A549 (cell line): Measurements from ENCODE around the gene EXOC6. TPM values are rescaled to one million over a fixed set of nuclear protein-coding genes. Genes with fewer than 3 reads are reported as not detected.

ENCODE experiments used
- ATAC-seq, 2 experiments: fragments of 200-7000 bp in 1 of 2; fragments of >200 bp in 1 of 2; cut with Nextera tagmentation in 1 of 2; cut with Tn5 transposase in 1 of 2; 3 replicates each; pipeline versions ENCODE4 v1.8.0 to v1.9.1; 2018 to 2020; ENCODE audit warnings: mild to moderate bottlenecking in 1 of 2, moderate library complexity in 1 of 2
- CTCF ChIA-PET: fragments of 300-600 bp; sonication (Branson Sonifier 250); formaldehyde crosslinking; extraction: SDS; loops from one replicate; lab custom pipeline; 2021; ENCODE audit warnings: antibody characterized with exemption, inconsistent platforms; lab: Yijun Ruan, JAX
- POLR2A ChIA-PET: fragments of 350-600 bp; formaldehyde crosslinking; extraction: SDS; loops from one replicate; lab custom pipeline; 2021; ENCODE audit warnings: antibody characterized with exemption, inconsistent platforms; lab: Yijun Ruan, JAX
- DNase-seq, 2 experiments: peaks; one replicate each; pipeline versions ENCODE4 v3.0.0 to v3.0.0-alpha.2; 2011 to 2016; ENCODE audit warnings: low read depth in 1 of 2, low spot score in 1 of 2
- FAIRE-seq: peaks from 2 replicates; lab custom pipeline; 2011; peaks lifted over from hg19 to GRCh38; lab: Jason Lieb, UNC
- H3K27ac ChIP-seq, 2 experiments: fragments of >200 bp; sonication (Bioruptor Twin); formaldehyde crosslinking; 3 replicates each; pipeline ENCODE4 v1.5.1; 2016 to 2017
- H3K4me1 ChIP-seq: fragments of >200 bp; sonication (Bioruptor Twin); formaldehyde crosslinking; 3 replicates; pipeline ENCODE4 v1.6.1; 2016
- H3K4me2 ChIP-seq: fragments of >200 bp; sonication (Bioruptor Twin); formaldehyde crosslinking; 3 replicates; pipeline ENCODE4 v1.6.1; 2016
- H3K4me3 ChIP-seq: fragments of >200 bp; sonication (Bioruptor Twin); formaldehyde crosslinking; 3 replicates; pipeline ENCODE4 v1.5.1; 2016
- H3K9me3 ChIP-seq: fragments of >200 bp; sonication (Bioruptor Twin); formaldehyde crosslinking; 3 replicates; pipeline ENCODE4 v1.6.1; 2016
- CBX2 ChIP-seq: fragments of 200-600 bp; sonication (generic); IDR thresholded peaks from 2 replicates; pipeline ENCODE4 v1.6.1; 2016; ENCODE audit warnings: low read depth, mild to moderate bottlenecking, borderline replicate concordance
- CHD2 ChIP-seq: fragments of 150-350 bp; IDR thresholded peaks from 2 replicates; pipeline ENCODE4 v1.6.1; 2014; ENCODE audit warnings: low read length; ENCODE audit not compliant: partially characterized antibody
- EHF ChIP-seq: fragments of 250-450 bp; sonication (Bioruptor Pico); IDR thresholded peaks from 2 replicates; pipeline ENCODE4 v1.5.0; 2020; ENCODE audit warnings: mild to moderate bottlenecking
- EHMT2 ChIP-seq: fragments of 200-600 bp; sonication (generic); IDR thresholded peaks from 2 replicates; pipeline ENCODE4 v1.6.1; 2016; ENCODE audit warnings: antibody characterized with exemption, low read depth, mild to moderate bottlenecking, moderate library complexity
- ESRRA ChIP-seq: fragments of 150-350 bp; IDR thresholded peaks from 2 replicates; pipeline ENCODE4 v1.6.1; 2014; ENCODE audit warnings: mild to moderate bottlenecking, low read length, borderline replicate concordance
- FOXS1 ChIP-seq: fragments of 250-450 bp; sonication (Bioruptor Pico); IDR thresholded peaks from 2 replicates; pipeline ENCODE4 v1.5.0; 2020; ENCODE audit warnings: mild to moderate bottlenecking, moderate library complexity
- HEYL ChIP-seq: fragments of 250-450 bp; sonication (Bioruptor Pico); IDR thresholded peaks from 2 replicates; pipeline ENCODE4 v1.8.0; 2021; ENCODE audit warnings: mild to moderate bottlenecking, moderate library complexity
- JUNB ChIP-seq: fragments of >200 bp; sonication (Bioruptor Twin); formaldehyde crosslinking; IDR thresholded peaks from 2 replicates; pipeline ENCODE4 v1.6.1; 2016
- KDM5A ChIP-seq: fragments of 200-600 bp; sonication (generic); IDR thresholded peaks from 2 replicates; pipeline ENCODE4 v1.6.1; 2016; ENCODE audit warnings: antibody characterized with exemption, mild to moderate bottlenecking
- POLR2A ChIP-seq: IDR thresholded peaks from 2 replicates; pipeline ENCODE4 v1.6.1; 2012; ENCODE audit warnings: mild to moderate bottlenecking, low read length
- RARB ChIP-seq: fragments of 250-450 bp; sonication (Bioruptor Pico); IDR thresholded peaks from 2 replicates; pipeline ENCODE4 v1.8.0; 2021; ENCODE audit warnings: mild to moderate bottlenecking, moderate library complexity
- RFX5 ChIP-seq: fragments of 450-650 bp; IDR thresholded peaks from 2 replicates; pipeline ENCODE4 v1.7.1; 2014; ENCODE audit warnings: antibody characterized with exemption, mild to moderate bottlenecking, moderate library complexity
- RNF2 ChIP-seq: fragments of 200-600 bp; sonication (generic); IDR thresholded peaks from 2 replicates; pipeline ENCODE4 v1.6.1; 2016; ENCODE audit warnings: low read depth, mild to moderate bottlenecking, antibody characterized with exemption, moderate library complexity, borderline replicate concordance
- SMC3 ChIP-seq: fragments of >200 bp; sonication (Bioruptor Twin); formaldehyde crosslinking; IDR thresholded peaks from 3 replicates; pipeline ENCODE4 v1.6.1; 2018; ENCODE audit warnings: inconsistent platforms
- TFCP2L1 ChIP-seq: fragments of 250-450 bp; sonication (Bioruptor Pico); IDR thresholded peaks from 2 replicates; pipeline ENCODE4 v1.5.0; 2021; ENCODE audit warnings: mild to moderate bottlenecking
- ZFP36 ChIP-seq: fragments of 450-650 bp; IDR thresholded peaks from 2 replicates; pipeline ENCODE4 v1.6.1; 2014; ENCODE audit warnings: borderline replicate concordance; ENCODE audit not compliant: partially characterized antibody
- WGBS: methylation state at CpG from one replicate; pipeline ENCODE4 v1.1.6; 2017; ENCODE audit errors: missing lambda C conversion rate; 5-methylcytosine and 5-hydroxymethylcytosine counted together
- polyA plus RNA-seq, 4 experiments: library from polyadenylated mRNA; depleted of rRNA in 3 of 4; stranded (reverse); fragments of >200 nt; fragmentation: RNase III in 1 of 4; extraction: RNeasy Plus Mini Kit Qiagen cat#74134 plus additional on column Dnase treatment in 1 of 4; gene quantifications; 2 replicates in 3 of 4; 3 replicates in 1 of 4; pipeline ENCODE4 v1.2.3, GENCODE V29; 2011 to 2017
- TF ChIP-seq, protein P1 (sequence below): fragments of 150-350 bp; IDR thresholded peaks from 2 replicates; pipeline ENCODE4 v1.6.1; 2014; ENCODE audit warnings: low read depth, mild to moderate bottlenecking, low read length
- TF ChIP-seq, protein P2 (sequence below): fragments of >200 bp; sonication (Bioruptor Twin); formaldehyde crosslinking; IDR thresholded peaks from 3 replicates; pipeline ENCODE4 v1.5.1; 2016
- TF ChIP-seq, protein P3 (sequence below): IDR thresholded peaks from 2 replicates; pipeline ENCODE4 v1.6.1; 2012; ENCODE audit warnings: low read depth, borderline replicate concordance
- TF ChIP-seq, protein P4 (sequence below): fragments of >200 bp; sonication (Bioruptor Twin); formaldehyde crosslinking; IDR thresholded peaks from 2 replicates; pipeline ENCODE4 v1.6.1; 2016

The EXOC6 gene
- polyA plus RNA-seq, 2 of the 4 experiments (the other 2 are of a cell fraction), result 16.8 to 48.5 TPM

DNA sequence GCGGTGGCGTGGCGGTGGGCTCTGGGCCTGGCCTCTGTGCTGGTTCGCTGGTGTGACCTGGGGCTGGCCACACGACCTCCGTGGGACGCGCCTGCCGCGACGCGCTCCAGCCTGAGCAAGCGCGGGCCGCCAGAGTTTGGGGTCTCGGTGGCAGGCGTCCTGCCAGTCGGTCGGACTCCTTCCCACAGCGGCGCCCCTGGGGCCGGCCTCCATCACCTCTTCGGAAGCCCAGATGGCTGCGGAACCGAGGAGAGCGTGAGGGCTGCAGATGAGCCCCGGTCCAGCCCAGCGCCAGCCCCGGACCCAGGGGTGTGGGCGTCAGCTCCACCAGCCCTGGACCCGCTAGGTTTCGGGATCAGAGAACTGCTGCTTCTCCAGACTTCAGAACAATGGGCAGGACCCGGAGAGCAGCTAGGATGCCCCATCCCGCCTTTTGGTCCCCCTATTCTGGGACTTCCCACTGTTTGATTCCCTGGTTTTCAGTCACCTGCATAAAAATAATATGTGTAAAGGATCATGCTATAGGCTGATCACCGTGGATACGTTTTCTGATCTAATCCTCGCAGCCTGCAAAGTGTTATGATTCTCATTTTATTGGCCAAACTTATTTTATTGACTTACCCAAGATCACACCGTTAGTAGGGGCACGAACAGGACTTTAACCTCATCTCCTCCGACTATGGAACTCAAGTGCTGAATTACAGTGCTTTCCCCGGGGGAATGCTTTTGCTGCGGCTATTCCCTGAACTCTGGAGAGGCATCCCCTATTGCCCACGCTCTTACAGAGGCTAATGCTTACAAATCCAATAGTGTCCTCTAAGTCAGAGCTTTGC, 215.0 kb downstream of the EXOC6 start (continued):
- TF ChIP-seq KDM5A, result no peak
- no peak for TF ChIP-seq FOXS1 (CRISPR knock-in tag)

DNA sequence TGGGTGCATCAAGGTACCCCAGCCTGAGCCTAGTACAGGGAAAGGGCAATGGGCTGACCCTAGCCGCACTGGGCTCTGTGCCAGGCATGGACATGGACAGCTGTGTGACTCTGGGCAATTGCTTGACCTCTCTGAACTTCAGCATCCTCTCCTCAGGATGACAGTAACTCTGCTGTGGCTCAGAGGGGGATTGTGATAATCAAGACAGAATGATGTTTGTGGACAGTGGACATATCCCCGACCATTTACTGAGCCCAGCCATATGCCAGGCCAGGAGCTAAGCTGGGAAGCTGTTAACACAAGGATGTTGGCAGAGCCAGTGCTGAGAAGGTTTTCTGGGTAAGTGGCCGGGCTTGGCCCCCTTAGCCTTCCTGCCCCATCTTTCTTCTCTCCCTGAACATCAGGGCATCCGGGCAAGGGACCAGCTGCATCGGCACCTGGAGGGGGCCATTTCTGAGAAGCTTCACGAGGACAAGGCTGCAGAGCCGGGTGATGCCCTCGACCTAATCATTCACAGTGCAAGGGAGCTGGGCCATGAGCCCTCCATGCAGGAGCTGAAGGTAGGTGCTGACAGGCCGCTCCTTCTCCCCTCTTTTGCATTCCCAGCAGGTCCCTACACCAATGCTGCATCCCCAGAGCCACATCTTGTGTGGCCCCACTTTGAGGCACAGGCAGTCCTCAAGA, 215.8 kb downstream of the EXOC6 start:
- ATAC-seq, result no peak
- no peak for DNase-seq
- CTCF ChIA-PET, result interaction anchor here (0.8 to 3.5 kb wide), 8 partner anchors 9 to 448 kb away, joined by 3 to 17 read pairs (median 4); partner anchors contain the start of gene CYP26A1
- H3K9me3 ChIP-seq, result no peaks in the 10 kb centered on the region
- TF ChIP-seq ZFP36, result peak; percentile 36
- TF ChIP-seq, protein P1, sequence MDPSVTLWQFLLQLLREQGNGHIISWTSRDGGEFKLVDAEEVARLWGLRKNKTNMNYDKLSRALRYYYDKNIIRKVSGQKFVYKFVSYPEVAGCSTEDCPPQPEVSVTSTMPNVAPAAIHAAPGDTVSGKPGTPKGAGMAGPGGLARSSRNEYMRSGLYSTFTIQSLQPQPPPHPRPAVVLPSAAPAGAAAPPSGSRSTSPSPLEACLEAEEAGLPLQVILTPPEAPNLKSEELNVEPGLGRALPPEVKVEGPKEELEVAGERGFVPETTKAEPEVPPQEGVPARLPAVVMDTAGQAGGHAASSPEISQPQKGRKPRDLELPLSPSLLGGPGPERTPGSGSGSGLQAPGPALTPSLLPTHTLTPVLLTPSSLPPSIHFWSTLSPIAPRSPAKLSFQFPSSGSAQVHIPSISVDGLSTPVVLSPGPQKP, result no peak
- TF ChIP-seq, all 56 proteins: peak for 1
- no peak overlapping the region for H3K27ac ChIP-seq
- FAIRE-seq, result no peak
- H3K4me2 ChIP-seq, result no peak overlapping the region
- no peaks in the 10 kb centered on the region for H3K4me1 ChIP-seq
- POLR2A ChIA-PET, result no interaction called here
- WGBS, result 85% methylated on average over 3 of the region's 9 CpGs
- H3K4me3 ChIP-seq, result no peak overlapping the region

DNA sequence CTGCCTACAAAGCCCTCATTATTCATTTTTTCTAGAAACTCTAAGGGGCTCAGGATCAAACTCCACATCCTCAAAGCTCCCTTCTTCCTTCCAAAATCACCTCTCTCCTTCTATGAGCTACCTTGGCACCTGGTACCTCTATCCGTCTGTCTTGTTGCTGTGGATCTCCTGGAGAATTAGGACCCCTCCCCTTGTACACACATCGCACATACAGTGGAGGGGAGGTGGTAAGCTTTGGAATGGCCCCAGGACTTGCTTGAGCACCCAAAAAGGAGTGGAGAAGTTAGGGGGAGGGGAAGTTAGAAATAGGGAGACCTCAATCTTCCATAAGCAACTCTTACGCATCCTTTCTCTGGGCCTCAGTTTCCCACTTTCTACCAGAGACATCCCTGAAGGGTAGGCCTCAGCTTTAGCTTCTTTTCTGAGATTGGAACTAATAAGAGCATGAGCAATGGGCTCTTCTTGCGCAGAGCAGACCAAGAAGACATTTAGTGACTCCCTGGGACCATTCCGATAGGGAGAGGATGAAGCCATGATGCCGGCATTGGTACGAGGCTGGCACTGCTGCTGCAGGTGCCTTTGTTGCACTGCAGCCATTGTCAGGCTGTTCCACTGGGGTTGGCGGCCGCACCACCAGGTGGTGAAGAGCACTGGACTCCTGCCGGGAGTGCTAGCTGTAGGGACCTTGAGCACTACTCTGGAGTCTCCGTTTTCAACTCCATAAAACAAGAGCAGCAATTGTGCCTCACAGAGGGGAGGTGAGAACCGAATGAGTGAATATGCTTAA, 216.7 kb downstream of the EXOC6 start:
- DNase-seq (no peak), ATAC-seq (no peak), FAIRE-seq (no peak)
- no peaks in the 10 kb centered on the region for H3K4me1 ChIP-seq
- no peaks in the 10 kb centered on the region for H3K9me3 ChIP-seq
- 93% methylated on average over 12 of the region's 12 CpGs for WGBS
- ChIA-PET CTCF (interaction anchor here (1.2 to 3.5 kb wide), 5 partner anchors 8 to 447 kb away, joined by 4 to 17 read pairs (median 8); partner anchors contain the start of gene CYP26A1), POLR2A (no interaction called here)
- H3K4me3 ChIP-seq, result no peak overlapping the region
- H3K27ac ChIP-seq, result no peak overlapping the region
- no peak for TF ChIP-seq RFX5
- TF ChIP-seq HEYL (CRISPR knock-in tag), result no peak
- TF ChIP-seq EHMT2, result no peak
- TF ChIP-seq, protein P2, sequence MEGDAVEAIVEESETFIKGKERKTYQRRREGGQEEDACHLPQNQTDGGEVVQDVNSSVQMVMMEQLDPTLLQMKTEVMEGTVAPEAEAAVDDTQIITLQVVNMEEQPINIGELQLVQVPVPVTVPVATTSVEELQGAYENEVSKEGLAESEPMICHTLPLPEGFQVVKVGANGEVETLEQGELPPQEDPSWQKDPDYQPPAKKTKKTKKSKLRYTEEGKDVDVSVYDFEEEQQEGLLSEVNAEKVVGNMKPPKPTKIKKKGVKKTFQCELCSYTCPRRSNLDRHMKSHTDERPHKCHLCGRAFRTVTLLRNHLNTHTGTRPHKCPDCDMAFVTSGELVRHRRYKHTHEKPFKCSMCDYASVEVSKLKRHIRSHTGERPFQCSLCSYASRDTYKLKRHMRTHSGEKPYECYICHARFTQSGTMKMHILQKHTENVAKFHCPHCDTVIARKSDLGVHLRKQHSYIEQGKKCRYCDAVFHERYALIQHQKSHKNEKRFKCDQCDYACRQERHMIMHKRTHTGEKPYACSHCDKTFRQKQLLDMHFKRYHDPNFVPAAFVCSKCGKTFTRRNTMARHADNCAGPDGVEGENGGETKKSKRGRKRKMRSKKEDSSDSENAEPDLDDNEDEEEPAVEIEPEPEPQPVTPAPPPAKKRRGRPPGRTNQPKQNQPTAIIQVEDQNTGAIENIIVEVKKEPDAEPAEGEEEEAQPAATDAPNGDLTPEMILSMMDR, result no peak
- TF ChIP-seq TFCP2L1, result no peak
- no peak for TF ChIP-seq RARB
- TF ChIP-seq CBX2, result no peak
- TF ChIP-seq, protein P3, sequence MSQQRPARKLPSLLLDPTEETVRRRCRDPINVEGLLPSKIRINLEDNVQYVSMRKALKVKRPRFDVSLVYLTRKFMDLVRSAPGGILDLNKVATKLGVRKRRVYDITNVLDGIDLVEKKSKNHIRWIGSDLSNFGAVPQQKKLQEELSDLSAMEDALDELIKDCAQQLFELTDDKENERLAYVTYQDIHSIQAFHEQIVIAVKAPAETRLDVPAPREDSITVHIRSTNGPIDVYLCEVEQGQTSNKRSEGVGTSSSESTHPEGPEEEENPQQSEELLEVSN, result no peak
- no peak for TF ChIP-seq EHF (CRISPR knock-in tag)
- TF ChIP-seq, protein P4, sequence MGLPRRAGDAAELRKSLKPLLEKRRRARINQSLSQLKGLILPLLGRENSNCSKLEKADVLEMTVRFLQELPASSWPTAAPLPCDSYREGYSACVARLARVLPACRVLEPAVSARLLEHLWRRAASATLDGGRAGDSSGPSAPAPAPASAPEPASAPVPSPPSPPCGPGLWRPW, result no peak
- TF ChIP-seq POLR2A, result no peak
- no peak for TF ChIP-seq CHD2
- no peak for TF ChIP-seq ESRRA
- no peak for TF ChIP-seq JUNB
- TF ChIP-seq SMC3, result no peak
- no peak for TF ChIP-seq RNF2
- no peak overlapping the region for H3K4me2 ChIP-seq
